OCI-LY3 (cell line): ENCODE results near the gene AUTS2.

ENCODE experiments used
- EZH2phosphoT487 ChIP-seq: fragments of 200-600 bp; shearing (Covaris generic); IDR thresholded peaks from 2 replicates; pipeline ENCODE4 v1.6.1; 2018; ENCODE audit warnings: antibody characterized with exemption, mixed run types, low read depth
- TF ChIP-seq, protein P1 (sequence below): fragments of 200-600, 300-600 bp; sonication (generic); IDR thresholded peaks from 2 replicates; pipeline ENCODE4 v1.5.1; 2014; ENCODE audit warnings: antibody characterized with exemption, low read length, low read depth

DNA sequence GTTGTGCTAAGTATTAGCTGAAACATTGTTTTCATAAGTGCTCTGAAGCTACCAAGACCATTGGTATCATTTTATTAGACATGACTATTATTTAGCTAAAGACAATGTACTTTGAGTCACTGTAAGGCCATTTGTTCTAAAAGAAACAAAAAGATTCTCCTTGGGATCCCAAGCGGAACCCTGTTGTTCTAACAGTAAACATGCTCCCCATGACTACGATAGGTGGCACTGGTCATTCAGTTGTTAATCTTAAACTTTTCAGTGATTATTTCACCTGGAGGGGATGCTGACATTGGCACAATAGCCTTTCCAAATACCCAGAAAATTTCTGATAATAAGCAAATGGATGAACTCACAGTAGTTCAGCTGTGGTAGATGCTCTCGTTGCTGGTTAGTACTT, 715.0 kb downstream of the AUTS2 start:
- TF ChIP-seq, protein P1, sequence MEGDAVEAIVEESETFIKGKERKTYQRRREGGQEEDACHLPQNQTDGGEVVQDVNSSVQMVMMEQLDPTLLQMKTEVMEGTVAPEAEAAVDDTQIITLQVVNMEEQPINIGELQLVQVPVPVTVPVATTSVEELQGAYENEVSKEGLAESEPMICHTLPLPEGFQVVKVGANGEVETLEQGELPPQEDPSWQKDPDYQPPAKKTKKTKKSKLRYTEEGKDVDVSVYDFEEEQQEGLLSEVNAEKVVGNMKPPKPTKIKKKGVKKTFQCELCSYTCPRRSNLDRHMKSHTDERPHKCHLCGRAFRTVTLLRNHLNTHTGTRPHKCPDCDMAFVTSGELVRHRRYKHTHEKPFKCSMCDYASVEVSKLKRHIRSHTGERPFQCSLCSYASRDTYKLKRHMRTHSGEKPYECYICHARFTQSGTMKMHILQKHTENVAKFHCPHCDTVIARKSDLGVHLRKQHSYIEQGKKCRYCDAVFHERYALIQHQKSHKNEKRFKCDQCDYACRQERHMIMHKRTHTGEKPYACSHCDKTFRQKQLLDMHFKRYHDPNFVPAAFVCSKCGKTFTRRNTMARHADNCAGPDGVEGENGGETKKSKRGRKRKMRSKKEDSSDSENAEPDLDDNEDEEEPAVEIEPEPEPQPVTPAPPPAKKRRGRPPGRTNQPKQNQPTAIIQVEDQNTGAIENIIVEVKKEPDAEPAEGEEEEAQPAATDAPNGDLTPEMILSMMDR = no peak
- no peak for TF ChIP-seq EZH2phosphoT487
